ENCODE data around the gene TRAF2.

- TF ChIP-seq, protein P1, sequence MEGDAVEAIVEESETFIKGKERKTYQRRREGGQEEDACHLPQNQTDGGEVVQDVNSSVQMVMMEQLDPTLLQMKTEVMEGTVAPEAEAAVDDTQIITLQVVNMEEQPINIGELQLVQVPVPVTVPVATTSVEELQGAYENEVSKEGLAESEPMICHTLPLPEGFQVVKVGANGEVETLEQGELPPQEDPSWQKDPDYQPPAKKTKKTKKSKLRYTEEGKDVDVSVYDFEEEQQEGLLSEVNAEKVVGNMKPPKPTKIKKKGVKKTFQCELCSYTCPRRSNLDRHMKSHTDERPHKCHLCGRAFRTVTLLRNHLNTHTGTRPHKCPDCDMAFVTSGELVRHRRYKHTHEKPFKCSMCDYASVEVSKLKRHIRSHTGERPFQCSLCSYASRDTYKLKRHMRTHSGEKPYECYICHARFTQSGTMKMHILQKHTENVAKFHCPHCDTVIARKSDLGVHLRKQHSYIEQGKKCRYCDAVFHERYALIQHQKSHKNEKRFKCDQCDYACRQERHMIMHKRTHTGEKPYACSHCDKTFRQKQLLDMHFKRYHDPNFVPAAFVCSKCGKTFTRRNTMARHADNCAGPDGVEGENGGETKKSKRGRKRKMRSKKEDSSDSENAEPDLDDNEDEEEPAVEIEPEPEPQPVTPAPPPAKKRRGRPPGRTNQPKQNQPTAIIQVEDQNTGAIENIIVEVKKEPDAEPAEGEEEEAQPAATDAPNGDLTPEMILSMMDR (IDR thresholded peaks at IDR 0.05; ENCODE audit: low read length): no peak
- no peak for TF ChIP-seq EZH2 (IDR thresholded peaks at IDR 0.05; ENCODE audit: borderline replicate concordance, low read length)
These were observed 53.7 kb downstream of the TRAF2 start for GRCh38 chr9:136939996-136940525.
